ENCODE data around the gene ATP2B3. TPM values are rescaled to one million over a fixed set of nuclear protein-coding genes. Genes with fewer than 3 reads are reported as not detected.
A peak's percentile ranks its signal among the peaks of the same experiment; 100 is the strongest.

The ATP2B3 gene
- polyA plus RNA-seq, 1 donor from 2014 or later: not detected

- Mint-ChIP-seq H3K36me3 (no peaks in the 10 kb centered on the region), H3K4me3 (peak overlapping the region in 1 of 4 donors; percentile 57)
Measured at GRCh38 chrX:153576239-153576870, 58.9 kb downstream of the ATP2B3 start.

GRCh38 chrX:153576961-153577360 lies 59.5 kb downstream of the ATP2B3 start:
- Mint-ChIP-seq H3K4me3 (no peak overlapping the region), H3K27me3 (peaks cover 7% of the 10 kb centered on the region), H3K9me3 (peaks cover 0 to 3% (median 0%) of the 10 kb centered on the region in 3 donors), H3K27ac (no peak overlapping the region), H3K4me1 (peaks cover 0 to 8% (median 2%) of the 10 kb centered on the region in 3 donors), H3K36me3 (no peaks in the 10 kb centered on the region)

More at GRCh38 chrX:153576239-153576870, 58.9 kb downstream of the ATP2B3 start:
- peaks cover 0 to 8% (median 2%) of the 10 kb centered on the region in 3 donors for H3K4me1 Mint-ChIP-seq
- no peak overlapping the region for H3K27ac Mint-ChIP-seq
- H3K27me3 Mint-ChIP-seq: peaks cover 7% of the 10 kb centered on the region
- peaks cover 0 to 3% (median 0%) of the 10 kb centered on the region in 3 donors for H3K9me3 Mint-ChIP-seq

DNA sequence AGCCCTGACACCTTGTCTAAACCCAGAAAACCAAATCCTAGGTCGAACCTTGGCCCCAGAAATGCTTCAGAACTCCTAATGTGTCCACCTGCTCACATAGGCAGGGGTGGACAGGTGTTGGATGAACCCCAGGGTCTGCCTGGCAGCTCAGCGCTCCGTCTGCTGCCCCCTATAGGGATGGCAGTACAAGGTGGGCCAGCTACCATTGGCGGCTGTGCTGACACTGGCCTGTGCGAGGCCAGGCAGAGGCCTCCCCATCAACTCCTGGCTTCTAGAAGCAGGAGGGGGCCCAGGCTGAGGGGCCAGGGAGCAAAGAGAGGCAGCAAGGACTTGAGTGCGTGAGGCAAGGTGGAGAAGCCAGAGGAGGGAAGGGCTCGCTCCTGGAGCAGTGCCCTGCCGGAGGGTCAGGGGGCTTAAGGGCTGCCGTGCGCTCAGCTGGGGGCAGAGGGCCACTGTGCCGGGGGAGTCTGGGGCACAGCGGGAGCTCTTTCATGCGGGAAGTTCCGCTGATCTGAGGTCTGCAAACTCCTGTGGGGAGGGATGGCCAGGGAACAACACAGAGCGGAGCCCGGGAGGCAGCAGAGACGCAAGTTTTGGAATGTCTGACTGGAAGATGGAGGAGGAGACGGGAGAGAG lies 60.9 kb downstream of the ATP2B3 start:
- H3K27me3 Mint-ChIP-seq: peaks cover 4% of the 10 kb centered on the region
- no peak overlapping the region for H3K27ac Mint-ChIP-seq
- H3K4me3 Mint-ChIP-seq: no peak overlapping the region
- H3K9me3 Mint-ChIP-seq: peaks cover 0 to 3% (median 0%) of the 10 kb centered on the region in 3 donors
- H3K36me3 Mint-ChIP-seq: no peaks in the 10 kb centered on the region
- H3K4me1 Mint-ChIP-seq: peaks cover 10 to 16% (median 11%) of the 10 kb centered on the region in 3 donors

DNA sequence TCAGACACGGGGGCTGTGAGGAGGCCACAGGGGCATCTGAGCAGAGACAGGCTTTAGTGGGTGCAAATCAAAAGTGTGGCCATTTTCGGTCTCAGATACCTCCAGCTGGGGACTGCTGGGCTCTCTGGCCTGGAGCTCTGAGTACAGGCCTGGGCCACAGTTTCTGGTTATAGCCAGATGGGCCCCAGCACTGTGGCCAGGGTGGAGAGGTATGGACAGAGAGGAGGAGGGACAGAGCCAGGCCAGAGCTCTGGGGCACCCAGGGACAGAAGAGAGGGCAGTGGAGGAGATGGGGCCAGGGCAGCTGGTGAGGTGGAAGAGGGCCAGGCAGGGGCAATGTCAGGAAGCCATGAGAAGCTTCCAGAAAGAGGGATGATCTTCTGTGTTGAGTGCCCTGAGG lies 61.4 kb downstream of the ATP2B3 start:
- peaks cover 4% of the 10 kb centered on the region for H3K27me3 Mint-ChIP-seq
- H3K36me3 Mint-ChIP-seq: no peaks in the 10 kb centered on the region
- H3K27ac Mint-ChIP-seq: no peak overlapping the region
- H3K9me3 Mint-ChIP-seq: peaks cover 0 to 3% (median 0%) of the 10 kb centered on the region in 3 donors
- H3K4me3 Mint-ChIP-seq: peak overlapping the region in 2 of 4 donors; percentile 27 to 77
- H3K4me1 Mint-ChIP-seq: peaks cover 10 to 18% (median 11%) of the 10 kb centered on the region in 3 donors

GRCh38 chrX:153580700-153581386 lies 63.4 kb downstream of the ATP2B3 start:
- Mint-ChIP-seq H3K36me3 (peaks cover 2% of the 10 kb centered on the region), H3K27me3 (peaks cover 3% of the 10 kb centered on the region), H3K4me1 (peaks cover 10 to 18% (median 13%) of the 10 kb centered on the region in 3 donors), H3K4me3 (no peak overlapping the region), H3K27ac (no peak overlapping the region), H3K9me3 (peaks cover 0 to 3% (median 0%) of the 10 kb centered on the region in 3 donors)

GRCh38 chrX:153582896-153583295 lies 65.5 kb downstream of the ATP2B3 start:
- Mint-ChIP-seq H3K27ac (peak overlapping the region in 2 of 3 donors; percentile 57 to 68), H3K4me3 (peak overlapping the region; percentile 38 to 85 (median 66))

DNA sequence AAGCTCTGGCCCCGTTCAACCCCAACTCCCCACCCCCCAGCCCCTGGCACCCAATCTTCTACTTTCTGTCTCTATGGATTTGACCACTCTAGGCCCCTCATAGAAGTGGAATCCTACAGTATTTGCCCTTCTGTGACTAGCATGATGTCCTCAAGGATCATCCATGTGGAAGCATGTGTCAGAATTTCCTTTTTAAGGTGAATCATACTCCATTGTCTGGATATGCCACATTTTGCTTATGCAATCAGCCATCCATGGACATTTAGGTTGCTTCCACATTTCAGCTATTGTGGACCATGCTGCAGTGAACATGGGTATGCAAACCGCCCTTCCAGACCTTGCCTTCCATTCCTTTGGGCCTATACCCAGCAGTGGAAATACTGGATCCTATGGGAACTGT lies 66.0 kb downstream of the ATP2B3 start:
- peaks cover 4% of the 10 kb centered on the region for H3K36me3 Mint-ChIP-seq
- H3K4me1 Mint-ChIP-seq: peaks cover 10 to 18% (median 16%) of the 10 kb centered on the region in 3 donors
- H3K27me3 Mint-ChIP-seq: peaks cover 3% of the 10 kb centered on the region
- peaks cover 0 to 3% (median 0%) of the 10 kb centered on the region in 3 donors for H3K9me3 Mint-ChIP-seq
- peak overlapping the region; percentile 38 to 85 (median 66) for H3K4me3 Mint-ChIP-seq
- peak overlapping the region in 1 of 3 donors; percentile 57 for H3K27ac Mint-ChIP-seq

More at GRCh38 chrX:153582896-153583295, 65.5 kb downstream of the ATP2B3 start:
- Mint-ChIP-seq H3K9me3 (peaks cover 0 to 3% (median 0%) of the 10 kb centered on the region in 3 donors), H3K36me3 (peaks cover 4% of the 10 kb centered on the region), H3K4me1 (peaks cover 10 to 18% (median 16%) of the 10 kb centered on the region in 3 donors), H3K27me3 (peaks cover 3% of the 10 kb centered on the region)

GRCh38 chrX:153585827-153586226 lies 68.4 kb downstream of the ATP2B3 start:
- Mint-ChIP-seq H3K36me3 (peaks cover 4% of the 10 kb centered on the region), H3K9me3 (no peaks in the 10 kb centered on the region), H3K4me3 (no peak overlapping the region), H3K4me1 (peaks cover 10 to 19% (median 16%) of the 10 kb centered on the region in 3 donors), H3K27ac (peak overlapping the region in 1 of 3 donors; percentile 53), H3K27me3 (peaks cover 3% of the 10 kb centered on the region)

- Mint-ChIP-seq H3K27me3 (peaks cover 3% of the 10 kb centered on the region), H3K9me3 (no peaks in the 10 kb centered on the region), H3K27ac (no peak overlapping the region), H3K4me3 (no peak overlapping the region), H3K4me1 (peaks cover 12 to 24% (median 16%) of the 10 kb centered on the region in 3 donors), H3K36me3 (peaks cover 4% of the 10 kb centered on the region)
Measured at GRCh38 chrX:153587342-153587741, 69.9 kb downstream of the ATP2B3 start.

DNA sequence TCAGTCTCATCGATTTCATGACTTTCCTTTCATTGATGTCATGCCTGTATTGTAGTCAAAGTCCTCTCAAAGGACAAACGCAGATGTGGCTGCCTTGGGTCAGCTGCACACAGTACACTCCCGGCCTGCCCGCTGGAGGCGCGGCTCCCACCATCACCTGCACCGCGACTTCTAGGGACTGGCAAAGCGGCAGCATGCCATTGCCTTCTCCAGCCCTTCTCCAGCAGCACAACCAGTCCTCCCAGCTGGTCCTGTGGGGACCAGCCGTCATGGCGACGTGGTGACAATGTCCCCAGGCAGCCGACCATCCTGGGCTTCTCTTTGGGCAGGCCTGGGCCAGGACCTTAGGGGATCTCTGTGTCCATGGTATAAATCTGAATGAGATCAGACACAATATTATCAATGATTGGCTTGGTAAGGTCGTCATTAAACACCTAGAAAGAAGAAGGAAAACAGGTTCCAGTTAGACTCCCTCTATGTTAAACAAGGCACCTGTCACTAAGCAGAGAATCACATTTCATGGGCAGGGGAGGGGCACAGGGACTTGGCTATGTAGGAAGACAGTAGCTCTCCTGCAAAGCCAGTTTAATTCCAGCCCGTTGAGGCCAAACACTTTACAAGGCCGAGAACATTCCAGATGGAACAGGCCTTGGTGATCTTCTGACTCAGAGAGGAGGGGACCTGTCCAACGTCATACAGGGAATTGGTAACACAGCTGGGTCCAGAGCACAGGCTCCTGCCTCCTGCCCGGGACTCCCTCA lies 70.8 kb downstream of the ATP2B3 start:
- Mint-ChIP-seq H3K27ac (no peak overlapping the region), H3K36me3 (peaks cover 4% of the 10 kb centered on the region), H3K4me3 (no peak overlapping the region), H3K9me3 (no peaks in the 10 kb centered on the region), H3K4me1 (peaks cover 5 to 17% (median 7%) of the 10 kb centered on the region in 3 donors), H3K27me3 (peaks cover 3% of the 10 kb centered on the region)

GRCh38 chrX:153588782-153589446 lies 71.5 kb downstream of the ATP2B3 start:
- H3K36me3 Mint-ChIP-seq: peaks cover 4% of the 10 kb centered on the region
- peaks cover 1% of the 10 kb centered on the region for H3K27me3 Mint-ChIP-seq
- H3K4me3 Mint-ChIP-seq: no peak overlapping the region

DNA sequence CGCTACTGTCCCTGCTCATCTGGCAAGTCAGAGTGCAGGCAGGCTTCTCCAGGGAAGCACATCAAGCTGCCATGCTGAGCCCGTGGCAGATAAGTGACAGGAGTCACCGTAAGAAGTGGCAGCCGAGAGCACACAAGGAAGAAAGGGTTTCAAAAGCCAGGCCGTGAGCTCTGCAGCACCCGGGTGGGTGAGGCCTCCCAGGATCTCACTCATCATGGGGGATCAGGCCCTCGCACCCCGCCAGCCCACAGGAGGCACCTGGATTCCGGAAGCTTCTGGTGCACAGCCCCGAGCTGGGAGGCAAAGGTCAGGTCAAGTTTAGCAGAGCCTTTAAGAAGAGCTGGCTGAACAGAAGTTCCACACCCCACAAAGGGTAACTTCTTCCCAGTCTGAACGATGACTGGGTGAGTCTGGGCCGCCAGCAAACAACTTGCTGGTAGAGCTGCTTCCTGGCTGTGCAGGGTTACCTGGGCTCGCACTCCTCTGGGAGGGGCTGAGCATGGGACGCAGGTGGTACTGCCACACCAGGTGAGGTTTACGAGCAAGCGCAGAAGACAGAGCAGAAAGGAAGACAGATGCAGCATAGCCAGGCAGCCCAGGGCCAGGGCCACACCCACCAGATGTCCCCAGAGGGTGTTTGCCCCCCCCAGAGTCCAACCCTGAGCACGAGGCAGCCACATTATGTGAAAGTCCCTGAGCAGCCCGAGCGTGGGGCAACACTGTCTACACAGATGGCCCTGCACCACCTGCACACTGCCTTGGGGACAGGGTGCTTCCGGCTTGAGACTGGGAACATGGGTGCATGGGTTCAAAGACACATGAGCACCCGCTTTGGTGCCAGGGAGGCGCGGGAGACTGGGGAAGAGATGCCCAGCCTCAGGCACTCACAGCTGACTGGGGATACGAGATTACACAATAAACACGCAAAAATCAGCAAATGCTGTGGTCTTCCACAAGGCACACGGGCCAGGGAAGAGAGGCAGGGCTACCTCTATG lies 73.8 kb downstream of the ATP2B3 start:
- H3K9me3 Mint-ChIP-seq: no peaks in the 10 kb centered on the region
- peaks cover 4% of the 10 kb centered on the region for H3K36me3 Mint-ChIP-seq
- no peaks in the 10 kb centered on the region for H3K27me3 Mint-ChIP-seq
- H3K4me1 Mint-ChIP-seq: peaks cover 10 to 18% (median 14%) of the 10 kb centered on the region in 3 donors
- H3K27ac Mint-ChIP-seq: peak overlapping the region; percentile 18 to 92 (median 81)
- H3K4me3 Mint-ChIP-seq: peak overlapping the region; percentile 45 to 72 (median 62)

More at GRCh38 chrX:153588782-153589446, 71.5 kb downstream of the ATP2B3 start:
- Mint-ChIP-seq H3K27ac (no peak overlapping the region), H3K4me1 (peaks cover 5 to 14% (median 7%) of the 10 kb centered on the region in 3 donors), H3K9me3 (no peaks in the 10 kb centered on the region)
